ENCODE data around the gene KIZ.

KIZ gene

GRCh38 chr20:21279706-21280521 lies 154.0 kb downstream of the KIZ start:
- no peak for TF ChIP-seq CTCF (IDR thresholded peaks at IDR 0.05; ENCODE audit: control insufficient read depth, extremely low read depth, insufficient read depth)
- H3K4me3 ChIP-seq (ENCODE audit: low read depth, low read length): no peak overlapping the region
- DNase-seq (ENCODE audit: low read depth): no peak

- no peak overlapping the region for H3K4me3 ChIP-seq (ENCODE audit: low read depth, low read length)
- no peak for TF ChIP-seq CTCF (IDR thresholded peaks at IDR 0.05; ENCODE audit: control insufficient read depth, extremely low read depth, insufficient read depth)
- no peak for DNase-seq (ENCODE audit: low read depth)
These were observed 154.7 kb downstream of the KIZ start for GRCh38 chr20:21280522-21281016.

GRCh38 chr20:21286775-21287174 lies 160.9 kb downstream of the KIZ start:
- H3K4me3 ChIP-seq (ENCODE audit: low read depth, low read length): no peak overlapping the region
- DNase-seq (ENCODE audit: low read depth): no peak
- TF ChIP-seq CTCF (IDR thresholded peaks at IDR 0.05; ENCODE audit: control insufficient read depth, extremely low read depth, insufficient read depth): no peak

GRCh38 chr20:21288587-21289370 lies 162.9 kb downstream of the KIZ start:
- DNase-seq (ENCODE audit: low read depth): no peak
- no peak overlapping the region for H3K4me3 ChIP-seq (ENCODE audit: low read depth, low read length)
- no peak for TF ChIP-seq CTCF (IDR thresholded peaks at IDR 0.05; ENCODE audit: control insufficient read depth, extremely low read depth, insufficient read depth)

GRCh38 chr20:21289651-21290050 lies 163.8 kb downstream of the KIZ start:
- no peak for TF ChIP-seq CTCF (IDR thresholded peaks at IDR 0.05; ENCODE audit: control insufficient read depth, extremely low read depth, insufficient read depth)
- no peak overlapping the region for H3K4me3 ChIP-seq (ENCODE audit: low read depth, low read length)
- no peak for DNase-seq (ENCODE audit: low read depth)

- DNase-seq (ENCODE audit: low read depth): no peak
- TF ChIP-seq CTCF (IDR thresholded peaks at IDR 0.05; ENCODE audit: control insufficient read depth, extremely low read depth, insufficient read depth): no peak
- H3K4me3 ChIP-seq (ENCODE audit: low read depth, low read length): no peak overlapping the region
These were observed 165.1 kb downstream of the KIZ start for GRCh38 chr20:21291026-21291425.

Measured in LNCaP clone FGC (cell line).